22Rv1 (cell line): Measurements from ENCODE around the gene STEAP4.

Experiments used
- CTCF ChIP-seq: fragments of 450-650 bp; IDR thresholded peaks from 2 replicates; pipeline ENCODE4 v1.5.1; 2017; ENCODE audit warnings: mild to moderate bottlenecking
- ZFX ChIP-seq: fragments of 450-650 bp; IDR thresholded peaks from 2 replicates; pipeline ENCODE4 v1.6.1; 2017; ENCODE audit warnings: antibody characterized with exemption, borderline replicate concordance

DNA sequence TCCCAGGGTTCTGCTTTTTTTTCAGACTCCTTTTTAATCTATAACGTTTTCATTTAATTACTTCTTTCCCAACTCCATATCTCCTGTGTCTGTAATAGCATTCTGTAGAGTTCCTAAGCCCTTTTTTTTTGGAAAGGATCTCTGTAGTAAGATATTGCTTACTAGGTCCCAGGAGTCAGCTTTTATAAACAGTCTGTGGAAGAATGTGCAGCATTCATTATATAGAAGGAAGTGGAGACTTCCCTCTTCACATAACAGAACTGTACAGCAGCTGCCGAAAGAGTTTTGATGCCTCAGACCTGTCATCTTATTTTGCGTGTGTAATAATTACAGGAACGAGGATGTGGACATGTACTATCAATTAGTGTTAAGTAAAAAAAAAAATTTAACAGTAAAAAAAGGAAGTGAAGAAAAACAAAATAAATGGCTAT lies 7.4 kb upstream of the STEAP4 start:
- TF ChIP-seq CTCF (no peak), ZFX (no peak)
